ENCODE results near the gene SHH.

DNA sequence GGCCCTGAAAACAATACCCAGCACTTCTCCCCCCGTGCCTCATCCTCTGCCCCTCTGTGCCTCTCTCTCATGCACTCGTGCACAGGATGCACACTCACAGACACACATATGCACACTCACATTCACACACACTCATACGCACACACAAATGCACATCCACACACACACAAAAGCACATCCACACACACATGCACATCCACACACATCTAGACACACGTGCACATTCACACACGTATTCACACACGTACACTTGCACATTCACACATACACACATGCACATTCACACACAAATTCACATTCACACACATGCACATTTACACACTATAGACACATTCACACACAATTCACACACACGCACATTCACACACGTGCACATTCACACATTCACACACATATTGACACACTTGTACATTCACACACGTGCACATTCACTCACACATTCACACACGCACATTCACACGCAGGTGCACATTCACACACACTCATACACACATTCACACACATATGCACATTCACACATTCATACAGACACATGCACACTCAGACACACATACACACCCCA is 19.2 kb downstream of the SHH start:
- TF ChIP-seq POLR2A (IDR thresholded peaks at IDR 0.05), result no peak
- no peak for TF ChIP-seq CTCF (IDR thresholded peaks at IDR 0.05)

Measured in vagina (tissue), 2 donors.